ENCODE results near the gene RBM7. TPM values are rescaled to one million over a fixed set of nuclear protein-coding genes. Genes with fewer than 3 reads are reported as not detected.

Gene RBM7
- total RNA-seq, 1 donor, result 31.8 TPM

- DNase-seq (ENCODE audit: low read depth in 2 of 3, low spot score in 2 of 3), result no peak
Observed at GRCh38 chr11:114442536-114442935, 42.1 kb downstream of the RBM7 start.

GRCh38 chr11:114447444-114447843, 47.0 kb downstream of the RBM7 start:
- no peak for DNase-seq (ENCODE audit: low read depth in 2 of 3, low spot score in 2 of 3)

- no peak for DNase-seq (ENCODE audit: low read depth in 2 of 3, low spot score in 2 of 3)
Observed at GRCh38 chr11:114447892-114448291, 47.4 kb downstream of the RBM7 start.

- DNase-seq (ENCODE audit: low read depth in 2 of 3, low spot score in 2 of 3), result no peak
Observed at GRCh38 chr11:114448749-114449482, 48.5 kb downstream of the RBM7 start.

- no peak for DNase-seq (ENCODE audit: low read depth in 2 of 3, low spot score in 2 of 3)
Observed at GRCh38 chr11:114449845-114450244, 49.4 kb downstream of the RBM7 start.

- DNase-seq (ENCODE audit: low read depth in 2 of 3, low spot score in 2 of 3), result no peak
Observed at GRCh38 chr11:114452399-114452798, 51.9 kb downstream of the RBM7 start.

Other genes starting within 250 kb of the RBM7 start
- 0.27 TPM for gene NNMT, start 104.3 kb upstream of the RBM7 start, total RNA-seq
- 27.7 TPM for gene C11orf71, start 155 bp upstream of the RBM7 start, total RNA-seq
- gene REXO2, start 38.8 kb downstream of the RBM7 start, total RNA-seq, result 78.9 TPM
- not detected for gene NXPE1, start 159.2 kb downstream of the RBM7 start, total RNA-seq
- not detected for gene NXPE4, start 195.1 kb downstream of the RBM7 start, total RNA-seq

Data from hematopoietic multipotent progenitor cell (in vitro differentiated cells).